ENCODE results near the gene PPARG. TPM values are rescaled to one million over a fixed set of nuclear protein-coding genes. Genes with fewer than 3 reads are reported as not detected.

Gene PPARG
- total and polyA plus RNA-seq, 2 of the 8 experiments (the other 6 are each of a cell fraction or from before 2014, with no cell fraction given): 0.06 TPM; not detected in 1

GRCh38 chr3:12472796-12473195, 183.9 kb downstream of the PPARG start:
- Histone ChIP-seq H3K9ac (replicated peaks in 1 of 4; ENCODE audit: extremely low read depth in 1 of 4, low read depth in 3 of 4, low read length in 3 of 4) (no peak overlapping the region), H2BK20ac (ENCODE audit: low read length) (no peak overlapping the region), H2BK12ac (ENCODE audit: low read depth, low read length) (no peak overlapping the region), H2AFZ (ENCODE audit: low read length) (no peak overlapping the region), H3K4me2 (ENCODE audit: insufficient read depth in 1 of 2, low read depth in 2 of 2, low read length in 2 of 2) (no peak overlapping the region), H3K4me1 (replicated peaks in 1 of 4; ENCODE audit: control insufficient read depth in 3 of 4, insufficient read depth in 4 of 4, low read length in 3 of 4) (peaks cover 0 to 4% (median 0%) of the 10 kb centered on the region in 4 experiments; a peak in 2 of 7 replicates), H3K79me1 (ENCODE audit: low read depth, low read length) (no peaks in the 10 kb centered on the region), H2BK5ac (ENCODE audit: low read depth, low read length) (no peak overlapping the region), H3K36me3 (ENCODE audit: control insufficient read depth in 2 of 4, insufficient read depth in 4 of 4, low read length in 3 of 4) (no peaks in the 10 kb centered on the region), H2BK15ac (ENCODE audit: low read length) (no peak overlapping the region), H2BK120ac (replicated peaks; ENCODE audit: low read depth, low read length) (no peak overlapping the region), H3K9me3 (ENCODE audit: insufficient read depth in 2 of 2, low read depth in 1 of 2, low read length in 1 of 2) (no peaks in the 10 kb centered on the region), H3K79me2 (ENCODE audit: control insufficient read depth in 1 of 2, insufficient read depth in 2 of 2, low read length in 2 of 2) (no peaks in the 10 kb centered on the region), H4K91ac (replicated peaks; ENCODE audit: insufficient read length, low read length) (no peak overlapping the region), H3K18ac (ENCODE audit: extremely low read depth, low read length) (no peak overlapping the region), H4K20me1 (replicated peaks in 1 of 2; ENCODE audit: control insufficient read depth in 1 of 2, insufficient read depth in 2 of 2, low read length in 2 of 2) (no peaks in the 10 kb centered on the region), H4K8ac (ENCODE audit: extremely low read depth, insufficient read depth, low read length) (no peak overlapping the region; the same call in 1 of the 2 replicates), H3K14ac (ENCODE audit: insufficient read length) (no peak overlapping the region), H4K5ac (ENCODE audit: insufficient read length, low read depth, low read length) (no peak overlapping the region), H3K27ac (ENCODE audit: low read depth, low read length) (no peak overlapping the region), H3K4me3 (ENCODE audit: extremely low read depth in 1 of 4, insufficient read depth in 2 of 4, low read depth in 3 of 4, low read length in 4 of 4) (no peak overlapping the region), H3K56ac (replicated peaks; ENCODE audit: insufficient read length, low read depth, low read length) (no peak overlapping the region), H3K27me3 (replicated peaks in 1 of 4; ENCODE audit: control insufficient read depth in 3 of 4, extremely low read depth in 1 of 4, insufficient read depth in 3 of 4, low read length in 3 of 4) (no peaks in the 10 kb centered on the region), H3K4ac (replicated peaks; ENCODE audit: insufficient read length, low read depth, low read length) (no peak overlapping the region), H2AK5ac (ENCODE audit: low read depth, low read length) (no peak overlapping the region), H3K23me2 (ENCODE audit: low read depth, low read length) (no peaks in the 10 kb centered on the region), H3K23ac (ENCODE audit: insufficient read length) (no peak overlapping the region)
- TF ChIP-seq KDM5A (IDR thresholded peaks at IDR 0.05; ENCODE audit: low read length) (no peak), ASH2L (IDR thresholded peaks at IDR 0.05; ENCODE audit: low read length) (no peak), MAX (IDR thresholded peaks at IDR 0.05) (no peak), CBX8 (IDR thresholded peaks at IDR 0.05; ENCODE audit: borderline replicate concordance, low read depth, low read length) (no peak), BRCA1 (IDR thresholded peaks at IDR 0.05; ENCODE audit: low read depth, low read length) (no peak), SIN3A (conservative IDR thresholded peaks at IDR 0.05 in 1 of 2, IDR thresholded peaks at IDR 0.05 in 1 of 2; ENCODE audit: low read depth in 1 of 2, low read length in 2 of 2) (no peak), CREB1 (IDR thresholded peaks at IDR 0.05) (no peak), HDAC6 (IDR thresholded peaks at IDR 0.05; ENCODE audit: low read depth, low read length) (no peak), USF2 (IDR thresholded peaks at IDR 0.05; ENCODE audit: low read length) (no peak)
- no peak for FAIRE-seq
- no peak for DNase-seq (ENCODE audit: low read depth in 1 of 2, low spot score in 2 of 2)
- POLR2A ChIA-PET (ENCODE audit: partially characterized antibody): no interaction called here
- 79% methylated on average over 5 of the region's 5 CpGs; no CpG with 5 or more reads in 1 of the 2 experiments for WGBS, 2 experiments (ENCODE audit: extremely low coverage in 1 of 2, insufficient coverage in 1 of 2, insufficient read length in 1 of 2, insufficient replicate concordance in 2 of 2, low coverage in 1 of 2, low lambda C conversion rate in 2 of 2, missing lambda C conversion rate in 1 of 2)
- CTCF ChIA-PET (ENCODE audit: partially characterized antibody): interaction anchor here (1.2 to 5.3 kb wide), 3 partner anchors 15 to 334 kb away, joined by 3 to 25 read pairs (median 4); no protein-coding TSS in a partner anchor
